GM12891 (cell line): ENCODE data around the gene CSNK1E.

Experiments
- POLR2A ChIP-seq: IDR thresholded peaks from 2 replicates; pipeline ENCODE4 v1.6.1; 2011; ENCODE audit warnings: low read depth, low read length, control low read depth
- POLR2AphosphoS5 ChIP-seq: IDR thresholded peaks from 2 replicates; pipeline ENCODE4 v1.6.1; 2011; ENCODE audit warnings: low read depth, low read length, control low read depth
- SPI1 ChIP-seq: IDR thresholded peaks from 2 replicates; pipeline ENCODE4 v1.6.1; 2011; ENCODE audit warnings: low read depth, low read length, control low read depth

- TF ChIP-seq POLR2A (no peak), SPI1 (no peak), POLR2AphosphoS5 (no peak)
Measured at GRCh38 chr22:38249301-38249700, 67.9 kb downstream of the CSNK1E start.
